Lung (tissue), 12 donors: ENCODE results near the gene CBLB. TPM values are rescaled to one million over a fixed set of nuclear protein-coding genes. Genes with fewer than 3 reads are reported as not detected.

Source experiments
- ATAC-seq: fragments of 200-7000 bp; cut with Tn5 transposase; one replicate; pipeline ENCODE4 v1.9.1; 2020; ENCODE audit warnings: moderate number of reproducible peaks; ENCODE audit not compliant: insufficient read depth, low FRiP score
- DNase-seq, 3 donors: peaks; one replicate each; pipeline ENCODE4 v3.0.0-alpha.2; 2013 to 2017
- H3K27ac ChIP-seq, 2 donors: one replicate each; pipeline ENCODE4 v1.5.1; 2013; ENCODE audit warnings: mild to moderate bottlenecking in 2 of 2, moderate library complexity in 2 of 2, control low read depth in 1 of 2, inconsistent platforms in 1 of 2, low read depth in 1 of 2, low read length in 1 of 2
- H3K27me3 ChIP-seq, 3 donors: one replicate each; pipeline ENCODE4 v1.5.1; 2013; ENCODE audit warnings: low read length in 2 of 3; ENCODE audit not compliant: control insufficient read depth in 3 of 3, insufficient read depth in 3 of 3
- H3K36me3 ChIP-seq, 4 donors: one replicate each; pipeline ENCODE4 v1.5.1; 2013; ENCODE audit warnings: low read length in 4 of 4, mild to moderate bottlenecking in 1 of 4, moderate library complexity in 1 of 4; ENCODE audit not compliant: control insufficient read depth in 4 of 4, insufficient read depth in 4 of 4
- H3K4me1 ChIP-seq, 5 donors: one replicate each; pipeline ENCODE4 v1.5.1; 2013; ENCODE audit warnings: low read length in 5 of 5, mild to moderate bottlenecking in 2 of 5, moderate library complexity in 1 of 5; ENCODE audit not compliant: control insufficient read depth in 5 of 5, insufficient read depth in 5 of 5
- H3K4me3 ChIP-seq: one replicate; pipeline ENCODE4 v1.5.1; 2013; ENCODE audit warnings: mild to moderate bottlenecking, control low read depth, moderate library complexity
- H3K9ac ChIP-seq, 2 donors: one replicate each; pipeline ENCODE4 v1.5.1; 2013; ENCODE audit warnings: low read length in 2 of 2, control low read depth in 1 of 2; ENCODE audit not compliant: insufficient read depth in 1 of 2
- H3K9me3 ChIP-seq, 4 donors: one replicate each; pipeline ENCODE4 v1.5.1; 2013; ENCODE audit warnings: low read length in 3 of 4, mild to moderate bottlenecking in 1 of 4, moderate library complexity in 1 of 4; ENCODE audit not compliant: control insufficient read depth in 4 of 4, insufficient read depth in 3 of 4
- WGBS, 2 donors: extraction: QIAGEN DNeasy Blood & Tissue Kit; methylation state at CpG; one replicate each; pipeline ENCODE4 v1.1.7; 2013; 5-methylcytosine and 5-hydroxymethylcytosine counted together
- polyA plus RNA-seq, 2 donors: library from polyadenylated mRNA; stranded (reverse); fragments of 200-250 nt; gene quantifications; one replicate each; pipeline ENCODE4 v1.2.1, GENCODE V29; 2013
- total RNA-seq, 2 donors: library from RNA; depleted of rRNA in 1 of 2; stranded (reverse); fragments of >200 nt in 1 of 2; gene quantifications; one replicate each; pipeline ENCODE4 v1.2.1, GENCODE V29; 2014 to 2021
- TF ChIP-seq, protein P1 (sequence below): IDR thresholded peaks from 2 replicates; pipeline ENCODE4 v1.5.1; 2012; ENCODE audit warnings: mild to moderate bottlenecking; ENCODE audit errors: control extremely low read depth, extremely low read depth
- donor health status: control.
- donor health status: control.
- donor health status: Bipolar disorder and iron deficiency.
- donor health status: healthy.
- donor health status: DM: yes; HTN: yes; CAD: no.

Gene CBLB
- total and polyA plus RNA-seq, 4 donors: 7.2 to 124 (median 24.6) TPM

GRCh38 chr3:105842449-105842848 is 26.4 kb downstream of the CBLB start:
- no peaks in the 10 kb centered on the region for H3K9me3 ChIP-seq
- peaks cover 0 to 19% (median 6%) of the 10 kb centered on the region in 4 donors for H3K36me3 ChIP-seq
- no peaks in the 10 kb centered on the region for H3K27me3 ChIP-seq
- no peak for DNase-seq
- ATAC-seq: no peak
- 85 to 88% methylated on average over 3 of the region's 3 CpGs for WGBS, 2 donors
- peaks cover 0 to 41% (median 6%) of the 10 kb centered on the region in 5 donors for H3K4me1 ChIP-seq
- no peak overlapping the region for H3K27ac ChIP-seq
- TF ChIP-seq, protein P1, sequence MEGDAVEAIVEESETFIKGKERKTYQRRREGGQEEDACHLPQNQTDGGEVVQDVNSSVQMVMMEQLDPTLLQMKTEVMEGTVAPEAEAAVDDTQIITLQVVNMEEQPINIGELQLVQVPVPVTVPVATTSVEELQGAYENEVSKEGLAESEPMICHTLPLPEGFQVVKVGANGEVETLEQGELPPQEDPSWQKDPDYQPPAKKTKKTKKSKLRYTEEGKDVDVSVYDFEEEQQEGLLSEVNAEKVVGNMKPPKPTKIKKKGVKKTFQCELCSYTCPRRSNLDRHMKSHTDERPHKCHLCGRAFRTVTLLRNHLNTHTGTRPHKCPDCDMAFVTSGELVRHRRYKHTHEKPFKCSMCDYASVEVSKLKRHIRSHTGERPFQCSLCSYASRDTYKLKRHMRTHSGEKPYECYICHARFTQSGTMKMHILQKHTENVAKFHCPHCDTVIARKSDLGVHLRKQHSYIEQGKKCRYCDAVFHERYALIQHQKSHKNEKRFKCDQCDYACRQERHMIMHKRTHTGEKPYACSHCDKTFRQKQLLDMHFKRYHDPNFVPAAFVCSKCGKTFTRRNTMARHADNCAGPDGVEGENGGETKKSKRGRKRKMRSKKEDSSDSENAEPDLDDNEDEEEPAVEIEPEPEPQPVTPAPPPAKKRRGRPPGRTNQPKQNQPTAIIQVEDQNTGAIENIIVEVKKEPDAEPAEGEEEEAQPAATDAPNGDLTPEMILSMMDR: no peak
- H3K4me3 ChIP-seq: no peak overlapping the region
- H3K9ac ChIP-seq: no peak overlapping the region

DNA sequence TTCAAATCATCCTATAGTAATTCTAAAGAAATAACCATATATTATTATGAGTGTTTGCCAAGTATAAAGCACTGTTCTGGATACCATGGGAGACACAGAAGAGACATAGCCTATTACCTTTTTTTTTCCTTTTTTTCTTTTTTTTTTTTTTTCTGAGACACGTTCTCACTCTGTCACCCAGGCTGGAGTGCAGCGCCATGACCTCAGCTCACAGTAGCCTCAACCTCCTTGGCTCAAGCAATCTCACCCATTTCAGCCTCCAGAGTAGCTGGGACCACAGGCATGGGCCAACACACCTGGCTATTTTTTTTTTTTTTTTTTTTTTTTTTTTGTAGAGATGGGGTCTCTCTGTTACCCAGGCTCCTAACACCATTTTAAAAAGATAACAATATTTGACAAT is 30.9 kb downstream of the CBLB start:
- no peak overlapping the region for H3K4me3 ChIP-seq
- H3K36me3 ChIP-seq: peaks cover 0 to 20% (median 7%) of the 10 kb centered on the region in 4 donors
- TF ChIP-seq, protein P1: no peak
- no peaks in the 10 kb centered on the region for H3K9me3 ChIP-seq
- no peak overlapping the region for H3K9ac ChIP-seq
- peaks cover 0 to 30% (median 10%) of the 10 kb centered on the region in 5 donors for H3K4me1 ChIP-seq
- peak overlapping the region in 1 of 2 donors; percentile 45 for H3K27ac ChIP-seq
- DNase-seq (no peak), ATAC-seq (no peak)
- 73 to 94% methylated on average over 2 of the region's 2 CpGs for WGBS, 2 donors
- no peaks in the 10 kb centered on the region for H3K27me3 ChIP-seq

DNA sequence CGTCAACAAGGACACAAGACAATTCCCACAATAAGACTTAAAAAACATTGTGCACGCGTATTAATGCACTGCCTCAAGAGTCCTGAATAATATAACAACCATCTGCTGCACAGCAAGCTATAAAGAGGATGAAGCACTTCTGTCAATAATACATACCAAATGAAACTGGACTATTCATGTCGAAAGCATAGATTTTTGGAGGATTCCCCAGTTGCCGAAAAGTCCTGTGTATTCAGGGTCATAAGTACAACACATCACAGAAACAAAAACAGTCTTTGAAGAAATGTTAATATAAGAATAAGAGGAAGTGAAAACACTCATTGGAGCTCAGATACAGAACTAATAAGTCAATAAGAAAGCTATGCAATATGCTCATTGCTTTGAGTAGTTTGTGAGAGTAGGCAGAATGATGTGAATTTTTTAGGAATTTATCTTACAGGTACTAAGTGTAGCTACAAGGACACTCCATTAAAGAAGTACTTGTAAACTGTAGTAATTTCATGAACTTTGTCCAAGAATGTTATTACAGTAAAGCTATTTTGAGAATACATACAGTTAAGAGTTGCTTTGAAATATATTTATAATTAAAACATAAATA is 31.6 kb downstream of the CBLB start:
- 51 to 78% methylated on average over 5 of the region's 5 CpGs for WGBS, 2 donors
- Histone ChIP-seq H3K9ac (no peak overlapping the region), H3K27me3 (no peaks in the 10 kb centered on the region), H3K4me3 (no peak overlapping the region), H3K4me1 (peaks cover 0 to 28% (median 9%) of the 10 kb centered on the region in 5 donors), H3K9me3 (no peaks in the 10 kb centered on the region), H3K27ac (peak overlapping the region in 1 of 2 donors; percentile 21), H3K36me3 (peaks cover 0 to 18% (median 7%) of the 10 kb centered on the region in 4 donors)
- no peak for ATAC-seq
- DNase-seq: peak in 2 of 3 donors; percentile 37 to 39
- TF ChIP-seq, protein P1: no peak
